Renal cortex interstitium (tissue), 11 donors: ENCODE measurements around the gene SDE2. TPM values are rescaled to one million over a fixed set of nuclear protein-coding genes. Genes with fewer than 3 reads are reported as not detected.
A peak's percentile ranks its signal among the peaks of the same experiment; 100 is the strongest.
"Not testable (repeated sequence)": the region's sequence is repeated elsewhere in the genome, so short reads cannot be mapped to it uniquely, and the experiment has no call there.

Experiments used
- DNase-seq, 11 donors: peaks; one replicate each; pipeline ENCODE4 v3.0.0-alpha.2; 2013; ENCODE audit warnings: low read depth in 9 of 11, low spot score in 4 of 11; ENCODE audit errors: extremely low read depth in 1 of 11
- polyA plus RNA-seq, 3 donors: library from polyadenylated mRNA; unstranded; fragments of 120-200 nt; gene quantifications; one replicate each; pipeline ENCODE4 v1.2.1, GENCODE V29; 2013; ENCODE audit not compliant: insufficient read length in 3 of 3

The SDE2 gene
- polyA plus RNA-seq, 3 donors: 19.9 to 23.8 (median 21.7) TPM

GRCh38 chr1:225958041-225958440 is 41.1 kb downstream of the SDE2 start:
- DNase-seq: no peak

GRCh38 chr1:225954753-225955152 is 44.4 kb downstream of the SDE2 start:
- DNase-seq: no peak

- DNase-seq: no peak
Observed at GRCh38 chr1:225953315-225953714, 45.8 kb downstream of the SDE2 start.

GRCh38 chr1:225950905-225951497 is 48.1 kb downstream of the SDE2 start:
- no peak for DNase-seq

- no peak for DNase-seq
Observed at GRCh38 chr1:225949041-225949440, 50.1 kb downstream of the SDE2 start.

GRCh38 chr1:225946803-225947202 is 52.3 kb downstream of the SDE2 start:
- DNase-seq: no peak

GRCh38 chr1:225946082-225946620 is 53.0 kb downstream of the SDE2 start:
- DNase-seq: no peak

GRCh38 chr1:225945564-225945963 is 53.6 kb downstream of the SDE2 start:
- DNase-seq: no peak

GRCh38 chr1:225944951-225945350 is 54.2 kb downstream of the SDE2 start:
- DNase-seq: no peak

- DNase-seq: no peak
Observed at GRCh38 chr1:225944387-225944786, 54.8 kb downstream of the SDE2 start.

GRCh38 chr1:225943582-225943981 is 55.6 kb downstream of the SDE2 start:
- DNase-seq: no peak

- DNase-seq: no peak
Observed at GRCh38 chr1:225942574-225942973, 56.6 kb downstream of the SDE2 start.

- DNase-seq: no peak
Observed at GRCh38 chr1:225941942-225942222, 57.3 kb downstream of the SDE2 start.

- DNase-seq: no peak
Observed at GRCh38 chr1:225941187-225941941, 57.8 kb downstream of the SDE2 start, which contains the start of gene LEFTY2. LEFTY2 (minus strand) TSS chr1:225941220; CDS start chr1:225941140, 80 bp downstream.

- DNase-seq: no peak
Observed at GRCh38 chr1:225940385-225941151, 58.6 kb downstream of the SDE2 start.

- not testable (repeated sequence) for DNase-seq
Observed at GRCh38 chr1:225939939-225940310, 59.2 kb downstream of the SDE2 start.

GRCh38 chr1:225939097-225939938 is 59.8 kb downstream of the SDE2 start:
- DNase-seq: peak in 2 of 11 donors; percentile 20 to 29

GRCh38 chr1:225937048-225937968 is 61.8 kb downstream of the SDE2 start:
- no peak for DNase-seq
